ENCODE measurements around the gene ABAT. TPM values are rescaled to one million over a fixed set of nuclear protein-coding genes. Genes with fewer than 3 reads are reported as not detected.

The ABAT gene
- total and polyA plus RNA-seq, 4 experiments from 2014 or later = 2.8 to 10.8 (median 6.5) TPM

- no peak overlapping the region for H3K27ac Mint-ChIP-seq
These were observed 83.6 kb downstream of the ABAT start for GRCh38 chr16:8758022-8758421.

GRCh38 chr16:8760021-8760420 is 85.6 kb downstream of the ABAT start:
- H3K36me3 Mint-ChIP-seq = peaks cover 22 to 25% of the 10 kb centered on the region in 2 donors
- intact Hi-C loops (cut with micrococcal nuclease) = no loop called here
- no peaks in the 10 kb centered on the region for H3K9me3 Mint-ChIP-seq
- H3K4me1 Mint-ChIP-seq = no peaks in the 10 kb centered on the region
- Histone ChIP-seq H3K4me1 (ENCODE audit: insufficient read depth, low read length) (no peaks in the 10 kb centered on the region), H3K36me3 (ENCODE audit: insufficient read depth, low read length) (no peaks in the 10 kb centered on the region), H3K27ac (ENCODE audit: low read depth, low read length) (no peak overlapping the region), H3K27me3 (ENCODE audit: insufficient read depth, low read length) (no peaks in the 10 kb centered on the region), H3K4me3 (ENCODE audit: low read length in 2 of 2) (no peak overlapping the region), H3K9me3 (ENCODE audit: control insufficient read depth in 1 of 2, low read length in 2 of 2) (no peaks in the 10 kb centered on the region)
- no peak overlapping the region for H3K27ac Mint-ChIP-seq
- ChIA-PET CTCF (ENCODE audit: partially characterized antibody) (no interaction called here), POLR2A (ENCODE audit: partially characterized antibody) (no interaction called here)
- no peak for DNase-seq
- H3K4me3 Mint-ChIP-seq = no peak overlapping the region
- H3K27me3 Mint-ChIP-seq = no peaks in the 10 kb centered on the region

More at GRCh38 chr16:8758022-8758421, 83.6 kb downstream of the ABAT start:
- no peaks in the 10 kb centered on the region for H3K27me3 Mint-ChIP-seq
- H3K27ac ChIP-seq (ENCODE audit: low read depth, low read length) = no peak overlapping the region
- ChIA-PET CTCF (ENCODE audit: partially characterized antibody) (no interaction called here), POLR2A (ENCODE audit: partially characterized antibody) (no interaction called here)
- H3K4me1 Mint-ChIP-seq = no peaks in the 10 kb centered on the region
- H3K36me3 ChIP-seq (ENCODE audit: insufficient read depth, low read length) = no peaks in the 10 kb centered on the region
- H3K9me3 ChIP-seq (ENCODE audit: control insufficient read depth in 1 of 2, low read length in 2 of 2) = no peaks in the 10 kb centered on the region
- no peaks in the 10 kb centered on the region for H3K4me1 ChIP-seq (ENCODE audit: insufficient read depth, low read length)
- no peak for DNase-seq
- no peaks in the 10 kb centered on the region for H3K9me3 Mint-ChIP-seq
- H3K36me3 Mint-ChIP-seq = peaks cover 21 to 28% of the 10 kb centered on the region in 2 donors
- H3K4me3 Mint-ChIP-seq = no peak overlapping the region
- no peak overlapping the region for H3K4me3 ChIP-seq (ENCODE audit: low read length in 2 of 2)
- H3K27me3 ChIP-seq (ENCODE audit: insufficient read depth, low read length) = no peaks in the 10 kb centered on the region
- intact Hi-C loops (cut with micrococcal nuclease) = no loop called here

- no peaks in the 10 kb centered on the region for H3K9me3 Mint-ChIP-seq
- no peaks in the 10 kb centered on the region for H3K27me3 Mint-ChIP-seq
- no peaks in the 10 kb centered on the region for H3K27me3 ChIP-seq (ENCODE audit: insufficient read depth, low read length)
- H3K4me1 Mint-ChIP-seq = no peaks in the 10 kb centered on the region
- H3K36me3 Mint-ChIP-seq = peaks cover 24 to 28% of the 10 kb centered on the region in 2 donors
- H3K4me3 Mint-ChIP-seq = peak overlapping the region in 1 of 8 donors; percentile 36
- H3K27ac Mint-ChIP-seq = peak overlapping the region in 1 of 7 donors; percentile 52
- H3K27ac ChIP-seq (ENCODE audit: low read depth, low read length) = no peak overlapping the region
- ChIA-PET CTCF (ENCODE audit: partially characterized antibody) (no interaction called here), POLR2A (ENCODE audit: partially characterized antibody) (no interaction called here)
- H3K4me3 ChIP-seq (ENCODE audit: low read length in 2 of 2) = no peak overlapping the region
- DNase-seq = no peak
- no peaks in the 10 kb centered on the region for H3K36me3 ChIP-seq (ENCODE audit: insufficient read depth, low read length)
- H3K9me3 ChIP-seq (ENCODE audit: control insufficient read depth in 1 of 2, low read length in 2 of 2) = no peaks in the 10 kb centered on the region
- intact Hi-C loops (cut with micrococcal nuclease) = no loop called here
- H3K4me1 ChIP-seq (ENCODE audit: insufficient read depth, low read length) = no peaks in the 10 kb centered on the region
These were observed 86.7 kb downstream of the ABAT start for GRCh38 chr16:8761078-8761477.

- H3K4me3 ChIP-seq (ENCODE audit: low read length in 2 of 2) = no peak overlapping the region
- POLR2A ChIA-PET (ENCODE audit: partially characterized antibody) = no interaction called here
- H3K27me3 Mint-ChIP-seq = no peaks in the 10 kb centered on the region
These were observed 87.8 kb downstream of the ABAT start for GRCh38 chr16:8762254-8762653.

GRCh38 chr16:8763083-8763482 is 88.7 kb downstream of the ABAT start:
- H3K9me3 ChIP-seq (ENCODE audit: control insufficient read depth in 1 of 2, low read length in 2 of 2) = no peaks in the 10 kb centered on the region
- H3K9me3 Mint-ChIP-seq = no peaks in the 10 kb centered on the region
- H3K27me3 ChIP-seq (ENCODE audit: insufficient read depth, low read length) = no peaks in the 10 kb centered on the region
- H3K4me1 ChIP-seq (ENCODE audit: insufficient read depth, low read length) = no peaks in the 10 kb centered on the region
- H3K4me1 Mint-ChIP-seq = no peaks in the 10 kb centered on the region
- intact Hi-C loops (cut with micrococcal nuclease) = no loop called here
- ChIA-PET POLR2A (ENCODE audit: partially characterized antibody) (no interaction called here), CTCF (ENCODE audit: partially characterized antibody) (no interaction called here)
- H3K36me3 Mint-ChIP-seq = peaks cover 11 to 21% of the 10 kb centered on the region in 2 donors
- H3K27ac ChIP-seq (ENCODE audit: low read depth, low read length) = no peak overlapping the region
- H3K4me3 Mint-ChIP-seq = no peak overlapping the region
- no peak for DNase-seq
- no peaks in the 10 kb centered on the region for H3K36me3 ChIP-seq (ENCODE audit: insufficient read depth, low read length)
- no peak overlapping the region for H3K27ac Mint-ChIP-seq
- no peak overlapping the region for H3K4me3 ChIP-seq (ENCODE audit: low read length in 2 of 2)
- H3K27me3 Mint-ChIP-seq = no peaks in the 10 kb centered on the region

More at GRCh38 chr16:8762254-8762653, 87.8 kb downstream of the ABAT start:
- Histone ChIP-seq H3K36me3 (ENCODE audit: insufficient read depth, low read length) (no peaks in the 10 kb centered on the region), H3K27me3 (ENCODE audit: insufficient read depth, low read length) (no peaks in the 10 kb centered on the region), H3K4me1 (ENCODE audit: insufficient read depth, low read length) (no peaks in the 10 kb centered on the region), H3K9me3 (ENCODE audit: control insufficient read depth in 1 of 2, low read length in 2 of 2) (no peaks in the 10 kb centered on the region), H3K27ac (ENCODE audit: low read depth, low read length) (no peak overlapping the region)
- DNase-seq = no peak
- intact Hi-C loops (cut with micrococcal nuclease) = no loop called here
- CTCF ChIA-PET (ENCODE audit: partially characterized antibody) = no interaction called here
- no peak overlapping the region for H3K27ac Mint-ChIP-seq
- H3K36me3 Mint-ChIP-seq = peaks cover 17 to 23% of the 10 kb centered on the region in 2 donors
- H3K4me3 Mint-ChIP-seq = no peak overlapping the region
- no peaks in the 10 kb centered on the region for H3K4me1 Mint-ChIP-seq
- no peaks in the 10 kb centered on the region for H3K9me3 Mint-ChIP-seq

DNA sequence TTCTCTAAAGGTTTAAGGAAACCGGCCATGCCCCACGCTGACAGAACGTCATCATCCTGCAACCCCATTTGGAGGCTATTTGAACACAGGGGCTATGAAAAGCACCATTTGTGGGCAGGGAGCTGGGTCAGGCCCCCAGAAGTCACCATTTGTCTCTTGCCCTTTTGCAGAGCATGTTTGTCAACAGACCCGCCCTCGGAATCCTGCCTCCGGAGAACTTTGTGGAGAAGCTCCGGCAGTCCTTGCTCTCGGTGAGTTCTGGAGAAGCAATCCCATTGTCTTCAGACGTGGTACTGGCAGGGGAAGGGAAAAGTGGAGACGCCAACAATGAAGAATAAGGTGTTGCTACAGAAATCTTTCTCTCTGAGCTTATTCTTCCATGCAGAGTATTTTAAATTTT is 89.5 kb downstream of the ABAT start:
- Histone ChIP-seq H3K4me3 (ENCODE audit: low read length in 2 of 2) (no peak overlapping the region), H3K4me1 (ENCODE audit: insufficient read depth, low read length) (no peaks in the 10 kb centered on the region), H3K9me3 (ENCODE audit: control insufficient read depth in 1 of 2, low read length in 2 of 2) (no peaks in the 10 kb centered on the region), H3K27ac (ENCODE audit: low read depth, low read length) (no peak overlapping the region), H3K36me3 (ENCODE audit: insufficient read depth, low read length) (peaks cover 4% of the 10 kb centered on the region), H3K27me3 (ENCODE audit: insufficient read depth, low read length) (no peaks in the 10 kb centered on the region)
- ChIA-PET POLR2A (ENCODE audit: partially characterized antibody) (no interaction called here), CTCF (ENCODE audit: partially characterized antibody) (interaction anchor here (0.9 kb wide), 1 partner anchor 114 kb away, joined by 3 read pairs; no protein-coding TSS in a partner anchor)
- no peak for DNase-seq
- peaks cover 18 to 29% of the 10 kb centered on the region in 2 donors for H3K36me3 Mint-ChIP-seq
- no peaks in the 10 kb centered on the region for H3K9me3 Mint-ChIP-seq
- no peaks in the 10 kb centered on the region for H3K4me1 Mint-ChIP-seq
- intact Hi-C loops (cut with micrococcal nuclease) = no loop called here
- no peak overlapping the region for H3K27ac Mint-ChIP-seq
- no peak overlapping the region for H3K4me3 Mint-ChIP-seq
- no peaks in the 10 kb centered on the region for H3K27me3 Mint-ChIP-seq

DNA sequence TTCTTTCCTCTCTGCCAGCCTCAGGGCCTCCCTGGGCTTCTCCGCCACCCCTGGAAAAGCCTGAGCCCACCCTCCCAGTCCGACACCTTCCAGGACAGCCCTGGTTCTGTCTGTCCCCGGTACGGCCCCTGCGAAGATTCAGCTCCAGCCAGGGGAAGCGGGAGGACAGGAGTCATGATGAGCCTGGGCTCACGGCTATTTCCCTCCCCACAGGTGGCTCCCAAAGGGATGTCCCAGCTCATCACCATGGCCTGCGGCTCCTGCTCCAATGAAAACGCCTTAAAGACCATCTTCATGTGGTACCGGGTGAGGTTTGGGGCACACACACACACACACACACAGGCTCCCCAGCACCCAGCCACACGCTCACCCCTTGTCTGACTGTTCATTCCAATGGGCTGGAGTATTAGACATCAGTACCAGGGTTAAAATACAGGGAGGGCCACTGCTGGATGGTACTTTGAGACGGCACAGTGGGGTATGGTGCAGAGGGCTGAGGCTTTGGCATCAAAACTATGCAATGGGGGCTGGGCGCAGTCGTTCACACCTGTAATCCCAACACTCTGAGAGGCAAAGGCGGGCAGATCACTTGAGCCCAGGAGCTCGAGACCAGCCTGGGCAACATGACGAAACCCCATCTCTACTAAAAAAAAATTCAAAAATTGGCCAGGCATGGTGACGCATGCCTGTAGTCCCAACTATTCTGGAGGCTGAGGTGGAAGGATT is 90.3 kb downstream of the ABAT start:
- Mint-ChIP-seq H3K4me1 (no peaks in the 10 kb centered on the region), H3K4me3 (no peak overlapping the region), H3K9me3 (no peaks in the 10 kb centered on the region), H3K36me3 (peaks cover 21 to 32% of the 10 kb centered on the region in 2 donors), H3K27me3 (no peaks in the 10 kb centered on the region), H3K27ac (no peak overlapping the region)
- intact Hi-C loops (cut with micrococcal nuclease) = no loop called here
- H3K27me3 ChIP-seq (ENCODE audit: insufficient read depth, low read length) = no peaks in the 10 kb centered on the region
- no peaks in the 10 kb centered on the region for H3K4me1 ChIP-seq (ENCODE audit: insufficient read depth, low read length)
- DNase-seq = no peak
- ChIA-PET POLR2A (ENCODE audit: partially characterized antibody) (no interaction called here), CTCF (ENCODE audit: partially characterized antibody) (interaction anchor here (0.9 kb wide), 1 partner anchor 113 kb away, joined by 3 read pairs; no protein-coding TSS in a partner anchor)
- peaks cover 5% of the 10 kb centered on the region for H3K36me3 ChIP-seq (ENCODE audit: insufficient read depth, low read length)
- H3K4me3 ChIP-seq (ENCODE audit: low read length in 2 of 2) = no peak overlapping the region
- H3K9me3 ChIP-seq (ENCODE audit: control insufficient read depth in 1 of 2, low read length in 2 of 2) = no peaks in the 10 kb centered on the region
- no peak overlapping the region for H3K27ac ChIP-seq (ENCODE audit: low read depth, low read length)
